ENCODE data around the gene LZTS2.

LZTS2 gene

GRCh38 chr10:100982916-100983830 lies 16.4 kb upstream of the LZTS2 start:
- Mint-ChIP-seq H3K36me3 (peaks cover 11% of the 10 kb centered on the region), H3K27ac (no peak overlapping the region), H3K9me3 (no peaks in the 10 kb centered on the region), H3K27me3 (no peaks in the 10 kb centered on the region), H3K4me1 (peaks cover 23% of the 10 kb centered on the region), H3K4me3 (no peak overlapping the region)
- DNase-seq: no peak
- CTCF ChIA-PET: interaction anchor here (1.3 kb wide), 1 partner anchor 36 kb away, joined by 3 read pairs; no protein-coding TSS in a partner anchor

- Mint-ChIP-seq H3K9me3 (no peaks in the 10 kb centered on the region), H3K4me1 (peaks cover 30% of the 10 kb centered on the region), H3K27ac (peak overlapping the region; percentile 46), H3K27me3 (no peaks in the 10 kb centered on the region), H3K4me3 (no peak overlapping the region), H3K36me3 (peaks cover 11% of the 10 kb centered on the region)
- peak; percentile 11 for DNase-seq
- CTCF ChIA-PET: interaction anchor here (1.3 kb wide), 1 partner anchor 35 kb away, joined by 3 read pairs; no protein-coding TSS in a partner anchor
These were observed 15.5 kb upstream of the LZTS2 start for GRCh38 chr10:100983868-100984671.

- Mint-ChIP-seq H3K36me3 (peaks cover 16% of the 10 kb centered on the region), H3K27ac (no peak overlapping the region), H3K4me3 (no peak overlapping the region), H3K4me1 (peaks cover 36% of the 10 kb centered on the region), H3K27me3 (no peaks in the 10 kb centered on the region), H3K9me3 (no peaks in the 10 kb centered on the region)
- CTCF ChIA-PET: interaction anchor here (0.6 to 5.2 kb wide), 3 partner anchors 12 to 640 kb away, joined by 3 to 26 read pairs (median 6); no protein-coding TSS in a partner anchor
- peak; percentile 8 for DNase-seq
These were observed 14.9 kb upstream of the LZTS2 start for GRCh38 chr10:100984672-100985177.

- no peak for DNase-seq
- peaks cover 17% of the 10 kb centered on the region for H3K36me3 Mint-ChIP-seq
- H3K27me3 Mint-ChIP-seq: no peaks in the 10 kb centered on the region
- H3K4me1 Mint-ChIP-seq: peaks cover 38% of the 10 kb centered on the region
- H3K9me3 Mint-ChIP-seq: no peaks in the 10 kb centered on the region
- no peak overlapping the region for H3K27ac Mint-ChIP-seq
- no peak overlapping the region for H3K4me3 Mint-ChIP-seq
- CTCF ChIA-PET: interaction anchor here (0.6 to 5.2 kb wide), 3 partner anchors 12 to 641 kb away, joined by 3 to 26 read pairs (median 6); no protein-coding TSS in a partner anchor
These were observed 14.3 kb upstream of the LZTS2 start for GRCh38 chr10:100985336-100985735.

- CTCF ChIA-PET: interaction anchor here (0.7 to 5.2 kb wide), 5 partner anchors 11 to 33 kb away, joined by 3 to 26 read pairs (median 3); no protein-coding TSS in a partner anchor
- DNase-seq: no peak
- peaks cover 39% of the 10 kb centered on the region for H3K4me1 Mint-ChIP-seq
- no peaks in the 10 kb centered on the region for H3K27me3 Mint-ChIP-seq
- H3K36me3 Mint-ChIP-seq: peaks cover 25% of the 10 kb centered on the region
- H3K4me3 Mint-ChIP-seq: peak overlapping the region; percentile 88
- no peaks in the 10 kb centered on the region for H3K9me3 Mint-ChIP-seq
- H3K27ac Mint-ChIP-seq: peak overlapping the region; percentile 89
These were observed 13.0 kb upstream of the LZTS2 start for GRCh38 chr10:100986623-100986951.

- no peaks in the 10 kb centered on the region for H3K27me3 Mint-ChIP-seq
- H3K36me3 Mint-ChIP-seq: peaks cover 24% of the 10 kb centered on the region
- peaks cover 39% of the 10 kb centered on the region for H3K4me1 Mint-ChIP-seq
- H3K4me3 Mint-ChIP-seq: peak within 1 kb of the TSS; percentile 88
- peak; percentile 92 for DNase-seq
- peak within 1 kb of the TSS; percentile 89 for H3K27ac Mint-ChIP-seq
- CTCF ChIA-PET: interaction anchor here (0.8 to 5.2 kb wide), 5 partner anchors 10 to 32 kb away, joined by 3 to 26 read pairs (median 3); no protein-coding TSS in a partner anchor
- H3K9me3 Mint-ChIP-seq: no peaks in the 10 kb centered on the region
These were observed 12.5 kb upstream of the LZTS2 start, which contains the start of the genes MRPL43 and TWNK for GRCh38 chr10:100986952-100987684. TSS of gene MRPL43 (minus strand) at chr10:100987497. CDS start at chr10:100987443, 54 bp downstream. TSS of gene TWNK (plus strand) at chr10:100987543. CDS start at chr10:100988211, 668 bp downstream.

- H3K4me1 Mint-ChIP-seq: peaks cover 39% of the 10 kb centered on the region
- DNase-seq: no peak
- CTCF ChIA-PET: interaction anchor here (0.8 to 5.2 kb wide), 3 partner anchors 10 to 24 kb away, joined by 3 to 26 read pairs (median 3); no protein-coding TSS in a partner anchor
These were observed 11.9 kb upstream of the LZTS2 start for GRCh38 chr10:100987685-100988049.

GRCh38 chr10:100988166-100988565 lies 11.4 kb upstream of the LZTS2 start:
- Mint-ChIP-seq H3K4me1 (peaks cover 39% of the 10 kb centered on the region), H3K27ac (no peak overlapping the region), H3K9me3 (no peaks in the 10 kb centered on the region), H3K27me3 (no peaks in the 10 kb centered on the region), H3K4me3 (peak overlapping the region; percentile 88), H3K36me3 (peaks cover 28% of the 10 kb centered on the region)
- CTCF ChIA-PET: interaction anchor here (5.2 kb wide), 1 partner anchor 9 kb away, joined by 26 read pairs; no protein-coding TSS in a partner anchor
- no peak for DNase-seq

More at GRCh38 chr10:100987685-100988049, 11.9 kb upstream of the LZTS2 start:
- Mint-ChIP-seq H3K27me3 (no peaks in the 10 kb centered on the region), H3K27ac (peak overlapping the region; percentile 89), H3K9me3 (no peaks in the 10 kb centered on the region), H3K4me3 (peak overlapping the region; percentile 88), H3K36me3 (peaks cover 24% of the 10 kb centered on the region)

GRCh38 chr10:100989088-100989487 lies 10.5 kb upstream of the LZTS2 start:
- Mint-ChIP-seq H3K4me1 (peaks cover 39% of the 10 kb centered on the region), H3K27ac (no peak overlapping the region), H3K36me3 (peaks cover 34% of the 10 kb centered on the region), H3K4me3 (no peak overlapping the region), H3K9me3 (no peaks in the 10 kb centered on the region), H3K27me3 (no peaks in the 10 kb centered on the region)
- CTCF ChIA-PET: interaction anchor here (5.2 kb wide), 1 partner anchor 8 kb away, joined by 26 read pairs; no protein-coding TSS in a partner anchor
- no peak for DNase-seq

- CTCF ChIA-PET: interaction anchor here (0.7 to 1.7 kb wide), 3 partner anchors 20 to 25 kb away, joined by 3 to 5 read pairs (median 4); no protein-coding TSS in a partner anchor
- Mint-ChIP-seq H3K27ac (peak overlapping the region; percentile 20), H3K27me3 (no peaks in the 10 kb centered on the region), H3K9me3 (no peaks in the 10 kb centered on the region), H3K4me3 (no peak overlapping the region), H3K36me3 (peaks cover 32% of the 10 kb centered on the region), H3K4me1 (peaks cover 30% of the 10 kb centered on the region)
- DNase-seq: no peak
These were observed 5.5 kb upstream of the LZTS2 start for GRCh38 chr10:100993986-100994708.

- H3K4me3 Mint-ChIP-seq: no peak overlapping the region
- H3K4me1 Mint-ChIP-seq: peaks cover 26% of the 10 kb centered on the region
- H3K27me3 Mint-ChIP-seq: no peaks in the 10 kb centered on the region
- H3K27ac Mint-ChIP-seq: no peak overlapping the region
- no peaks in the 10 kb centered on the region for H3K9me3 Mint-ChIP-seq
- CTCF ChIA-PET: interaction anchor here (1.4 to 12.0 kb wide), 2 partner anchors 22 to 65 kb away, joined by 3 to 169 read pairs; no protein-coding TSS in a partner anchor
- DNase-seq: no peak
- H3K36me3 Mint-ChIP-seq: peaks cover 28% of the 10 kb centered on the region
These were observed 4.4 kb upstream of the LZTS2 start for GRCh38 chr10:100995181-100995580.

GRCh38 chr10:100996678-100997359 lies 2.8 kb upstream of the LZTS2 start:
- peaks cover 18% of the 10 kb centered on the region for H3K36me3 Mint-ChIP-seq
- CTCF ChIA-PET: interaction anchor here (0.8 to 12.0 kb wide), 14 partner anchors 9 to 84 kb away, joined by 3 to 169 read pairs (median 4); partner anchors contain the start of genes MRPL43, PDZD7, SFXN3 and SLF2
- DNase-seq: peak; percentile 68
- peak overlapping the region; percentile 84 for H3K4me3 Mint-ChIP-seq
- peak overlapping the region; percentile 93 for H3K27ac Mint-ChIP-seq
- peaks cover 8% of the 10 kb centered on the region for H3K27me3 Mint-ChIP-seq
- H3K4me1 Mint-ChIP-seq: peaks cover 29% of the 10 kb centered on the region
- no peaks in the 10 kb centered on the region for H3K9me3 Mint-ChIP-seq

Data from activated naive CD4-positive, alpha-beta T cell treated with anti-CD3 and anti-CD28 coated beads, Interleukin-2, amount 10 ng/mL, durations not matched to agents 7 days and 5 days (primary cell).